Measurements from ENCODE around the gene WFS1.

Gene WFS1

GRCh38 chr4:6307891-6308290 lies 38.2 kb downstream of the WFS1 start:
- TF ChIP-seq, protein P1, sequence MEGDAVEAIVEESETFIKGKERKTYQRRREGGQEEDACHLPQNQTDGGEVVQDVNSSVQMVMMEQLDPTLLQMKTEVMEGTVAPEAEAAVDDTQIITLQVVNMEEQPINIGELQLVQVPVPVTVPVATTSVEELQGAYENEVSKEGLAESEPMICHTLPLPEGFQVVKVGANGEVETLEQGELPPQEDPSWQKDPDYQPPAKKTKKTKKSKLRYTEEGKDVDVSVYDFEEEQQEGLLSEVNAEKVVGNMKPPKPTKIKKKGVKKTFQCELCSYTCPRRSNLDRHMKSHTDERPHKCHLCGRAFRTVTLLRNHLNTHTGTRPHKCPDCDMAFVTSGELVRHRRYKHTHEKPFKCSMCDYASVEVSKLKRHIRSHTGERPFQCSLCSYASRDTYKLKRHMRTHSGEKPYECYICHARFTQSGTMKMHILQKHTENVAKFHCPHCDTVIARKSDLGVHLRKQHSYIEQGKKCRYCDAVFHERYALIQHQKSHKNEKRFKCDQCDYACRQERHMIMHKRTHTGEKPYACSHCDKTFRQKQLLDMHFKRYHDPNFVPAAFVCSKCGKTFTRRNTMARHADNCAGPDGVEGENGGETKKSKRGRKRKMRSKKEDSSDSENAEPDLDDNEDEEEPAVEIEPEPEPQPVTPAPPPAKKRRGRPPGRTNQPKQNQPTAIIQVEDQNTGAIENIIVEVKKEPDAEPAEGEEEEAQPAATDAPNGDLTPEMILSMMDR (IDR thresholded peaks at IDR 0.05; ENCODE audit: insufficient read depth, low read length, missing control alignments): no peak
- DNase-seq (ENCODE audit: low read depth, low spot score): no peak
- ChIA-PET POLR2A (no interaction called here), CTCF (interaction anchor here (1.0 to 2.9 kb wide), 3 partner anchors 11 to 58 kb away, joined by 3 to 11 read pairs (median 4); no protein-coding TSS in a partner anchor)
- no peak overlapping the region for H3K4me3 ChIP-seq (ENCODE audit: low read depth, low read length)

DNA sequence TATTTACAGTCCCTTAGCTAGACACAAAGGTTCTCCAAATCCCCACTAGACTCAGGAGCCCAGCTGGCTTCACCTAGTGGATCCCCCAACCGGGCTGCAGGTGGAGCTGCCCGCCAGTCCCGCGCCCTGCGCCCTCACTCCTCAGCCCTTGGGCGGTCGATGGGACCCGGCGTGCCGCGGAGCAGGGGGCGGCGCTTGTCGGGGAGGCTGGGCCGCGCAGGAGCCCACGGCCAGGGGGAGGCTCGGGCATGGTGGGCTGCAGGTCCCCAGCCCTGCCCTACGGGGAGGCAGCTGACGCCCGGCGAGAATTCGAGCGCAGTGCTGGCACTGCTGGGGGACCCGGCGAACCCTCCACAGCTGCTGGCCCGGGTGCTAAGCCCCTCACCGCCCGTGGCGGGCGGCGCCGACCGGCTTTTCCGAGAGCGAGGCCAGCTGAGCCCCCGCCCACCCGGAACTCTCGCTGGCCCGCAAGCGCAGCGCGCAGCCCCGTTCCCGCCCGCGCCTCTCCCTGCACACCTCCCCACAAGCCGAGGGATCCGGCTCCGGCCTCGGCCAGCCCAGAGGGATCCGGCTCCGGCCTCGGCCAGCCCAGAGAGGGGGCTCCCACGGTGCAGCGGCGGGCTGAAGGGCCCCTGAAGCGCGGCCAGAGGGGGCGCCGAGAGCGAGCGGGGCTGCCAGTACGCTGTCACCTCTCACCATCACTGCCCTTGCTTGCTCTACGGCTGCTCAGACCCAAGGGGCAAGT lies 39.4 kb downstream of the WFS1 start:
- DNase-seq (ENCODE audit: low read depth, low spot score): no peak
- CTCF ChIA-PET: interaction anchor here (1.3 to 2.9 kb wide), 2 partner anchors 23 to 60 kb away, joined by 4 to 11 read pairs; no protein-coding TSS in a partner anchor
- H3K4me3 ChIP-seq (ENCODE audit: low read depth, low read length): peak overlapping the region; percentile 29
- POLR2A ChIA-PET: no interaction called here
- TF ChIP-seq, protein P1 (IDR thresholded peaks at IDR 0.05; ENCODE audit: insufficient read depth, low read length, missing control alignments): no peak

- DNase-seq (ENCODE audit: low read depth, low spot score): no peak
- POLR2A ChIA-PET: no interaction called here
- no peak overlapping the region for H3K4me3 ChIP-seq (ENCODE audit: low read depth, low read length)
- TF ChIP-seq, protein P1 (IDR thresholded peaks at IDR 0.05; ENCODE audit: insufficient read depth, low read length, missing control alignments): no peak
- CTCF ChIA-PET: interaction anchor here (1.2 to 1.4 kb wide), 2 partner anchors 18 to 22 kb away, joined by 4 to 5 read pairs; no protein-coding TSS in a partner anchor
Measured at GRCh38 chr4:6309777-6310176, 40.1 kb downstream of the WFS1 start.

GRCh38 chr4:6313216-6313615 lies 43.6 kb downstream of the WFS1 start:
- DNase-seq (ENCODE audit: low read depth, low spot score): no peak
- TF ChIP-seq, protein P1 (IDR thresholded peaks at IDR 0.05; ENCODE audit: insufficient read depth, low read length, missing control alignments): no peak
- H3K4me3 ChIP-seq (ENCODE audit: low read depth, low read length): no peak overlapping the region
- ChIA-PET POLR2A (no interaction called here), CTCF (interaction anchor here (0.8 to 1.9 kb wide), 3 partner anchors 19 to 63 kb away, joined by 3 to 6 read pairs (median 5); no protein-coding TSS in a partner anchor)

GRCh38 chr4:6316461-6317003 lies 46.9 kb downstream of the WFS1 start:
- CTCF ChIA-PET: interaction anchor here (0.8 to 23.8 kb wide), 5 partner anchors 9 to 57 kb away, joined by 3 to 1359 read pairs (median 5); partner anchors contain the start of gene WFS1
- TF ChIP-seq, protein P1 (IDR thresholded peaks at IDR 0.05; ENCODE audit: insufficient read depth, low read length, missing control alignments): no peak
- DNase-seq (ENCODE audit: low read depth, low spot score): no peak
- no peak overlapping the region for H3K4me3 ChIP-seq (ENCODE audit: low read depth, low read length)
- POLR2A ChIA-PET: no interaction called here

GRCh38 chr4:6318206-6318605 lies 48.6 kb downstream of the WFS1 start:
- TF ChIP-seq, protein P1 (IDR thresholded peaks at IDR 0.05; ENCODE audit: insufficient read depth, low read length, missing control alignments): no peak
- POLR2A ChIA-PET: no interaction called here
- no peak overlapping the region for H3K4me3 ChIP-seq (ENCODE audit: low read depth, low read length)
- DNase-seq (ENCODE audit: low read depth, low spot score): no peak
- CTCF ChIA-PET: interaction anchor here (1.1 to 23.8 kb wide), 2 partner anchors 10 to 58 kb away, joined by 3 to 1359 read pairs; partner anchors contain the start of gene WFS1

Data from AG04449 (cell line).